ENCODE measurements around the gene ABCF3. TPM values are rescaled to one million over a fixed set of nuclear protein-coding genes. Genes with fewer than 3 reads are reported as not detected.

The ABCF3 gene
- total RNA-seq, 1 experiment from 2014 or later: 62.7 TPM

GRCh38 chr3:184144505-184144904 lies 41.5 kb upstream of the ABCF3 start:
- CTCF ChIA-PET: interaction anchor here (0.5 to 2.8 kb wide), 10 partner anchors 9 to 1195 kb away, joined by 3 to 10 read pairs (median 4); partner anchors contain the start of genes EEF1AKMT4, EIF2B5 and PARL
- peaks cover 5% of the 10 kb centered on the region for H3K4me1 Mint-ChIP-seq (ENCODE audit: insufficient read depth, unreplicated experiment)
- H3K27ac Mint-ChIP-seq (ENCODE audit: low read depth, unreplicated experiment): no peak overlapping the region
- TF ChIP-seq CTCF (IDR thresholded peaks at IDR 0.05; ENCODE audit: unreplicated experiment): no peak
- peaks cover 39% of the 10 kb centered on the region for H3K36me3 Mint-ChIP-seq (ENCODE audit: insufficient read depth, unreplicated experiment)
- POLR2A ChIA-PET: interaction anchor here (0.9 to 4.4 kb wide), 3 partner anchors 9 to 105 kb away, joined by 3 to 39 read pairs (median 3); partner anchors contain the start of genes EEF1AKMT4 and EIF2B5
- no peak overlapping the region for H3K4me3 Mint-ChIP-seq (ENCODE audit: unreplicated experiment)
- no peaks in the 10 kb centered on the region for H3K9me3 Mint-ChIP-seq (ENCODE audit: unreplicated experiment)
- H3K27me3 Mint-ChIP-seq (ENCODE audit: insufficient read depth, unreplicated experiment): no peaks in the 10 kb centered on the region
- BruUV-seq (replicated peaks): no TSS peak
- DNase-seq (ENCODE audit: unreplicated experiment): peak; percentile 27
- intact Hi-C loops (cut with micrococcal nuclease): loop anchor here (2.0 kb wide), 1 partner anchor 144 kb away; no protein-coding TSS in a partner anchor

GRCh38 chr3:184145111-184145524 lies 40.9 kb upstream of the ABCF3 start:
- ChIA-PET POLR2A (interaction anchor here (1.1 to 4.4 kb wide), 2 partner anchors 10 to 105 kb away, joined by 3 to 39 read pairs; partner anchors contain the start of genes EEF1AKMT4 and EIF2B5), CTCF (interaction anchor here (0.7 to 2.8 kb wide), 8 partner anchors 13 to 996 kb away, joined by 3 to 10 read pairs (median 4); partner anchors contain the start of gene EEF1AKMT4)
- no peak overlapping the region for H3K27ac Mint-ChIP-seq (ENCODE audit: low read depth, unreplicated experiment)
- no peak overlapping the region for H3K4me3 Mint-ChIP-seq (ENCODE audit: unreplicated experiment)
- DNase-seq (ENCODE audit: unreplicated experiment): peak; percentile 68
- intact Hi-C loops (cut with micrococcal nuclease): loop anchor here (1.0 to 2.0 kb wide), 2 partner anchors 105 to 144 kb away; no protein-coding TSS in a partner anchor
- H3K27me3 Mint-ChIP-seq (ENCODE audit: insufficient read depth, unreplicated experiment): no peaks in the 10 kb centered on the region
- H3K36me3 Mint-ChIP-seq (ENCODE audit: insufficient read depth, unreplicated experiment): peaks cover 33% of the 10 kb centered on the region
- TF ChIP-seq CTCF (IDR thresholded peaks at IDR 0.05; ENCODE audit: unreplicated experiment): peak; percentile 33
- no TSS peak for BruUV-seq (replicated peaks)
- H3K9me3 Mint-ChIP-seq (ENCODE audit: unreplicated experiment): no peaks in the 10 kb centered on the region
- peaks cover 2% of the 10 kb centered on the region for H3K4me1 Mint-ChIP-seq (ENCODE audit: insufficient read depth, unreplicated experiment)

DNA sequence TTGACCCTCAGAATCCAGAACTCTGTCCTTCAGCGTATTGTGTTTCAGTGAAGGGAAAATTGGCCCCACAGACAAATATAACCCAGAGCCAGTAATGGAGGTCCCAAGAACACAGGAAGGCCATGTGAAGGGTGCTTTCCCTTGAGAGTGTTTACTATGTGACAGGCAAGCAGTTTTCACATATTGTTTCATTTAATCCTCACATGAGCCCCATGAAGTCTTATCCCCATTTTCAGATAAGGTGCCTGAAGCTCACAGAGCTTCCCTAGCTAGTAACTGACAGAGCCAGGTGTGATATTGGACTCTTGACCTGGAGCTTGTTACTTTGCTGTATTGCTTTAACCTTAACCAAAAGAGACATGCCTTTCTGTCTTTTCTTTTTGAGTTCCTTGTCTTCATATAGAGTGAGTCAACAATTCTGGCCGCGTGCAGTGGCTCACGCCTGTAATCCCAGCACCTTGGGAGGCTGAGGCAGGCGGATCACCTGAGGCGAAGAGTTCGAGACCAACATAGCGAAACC lies 40.2 kb upstream of the ABCF3 start:
- intact Hi-C loops (cut with micrococcal nuclease): loop anchor here (1.0 to 2.0 kb wide), 2 partner anchors 104 to 143 kb away; no protein-coding TSS in a partner anchor
- Mint-ChIP-seq H3K36me3 (ENCODE audit: insufficient read depth, unreplicated experiment) (peaks cover 31% of the 10 kb centered on the region), H3K27ac (ENCODE audit: low read depth, unreplicated experiment) (no peak overlapping the region), H3K4me1 (ENCODE audit: insufficient read depth, unreplicated experiment) (no peaks in the 10 kb centered on the region), H3K27me3 (ENCODE audit: insufficient read depth, unreplicated experiment) (no peaks in the 10 kb centered on the region), H3K9me3 (ENCODE audit: unreplicated experiment) (no peaks in the 10 kb centered on the region), H3K4me3 (ENCODE audit: unreplicated experiment) (no peak overlapping the region)
- CTCF ChIA-PET: interaction anchor here (0.6 to 2.8 kb wide), 7 partner anchors 12 to 997 kb away, joined by 3 to 10 read pairs (median 3); partner anchors contain the start of gene EEF1AKMT4
- DNase-seq (ENCODE audit: unreplicated experiment): no peak
- TF ChIP-seq CTCF (IDR thresholded peaks at IDR 0.05; ENCODE audit: unreplicated experiment): no peak
- POLR2A ChIA-PET: interaction anchor here (0.6 to 4.4 kb wide), 3 partner anchors 11 to 162 kb away, joined by 3 to 39 read pairs (median 4); partner anchors contain the start of gene EIF2B5
- BruUV-seq (replicated peaks): no TSS peak

GRCh38 chr3:184148076-184148475 lies 37.9 kb upstream of the ABCF3 start:
- no peak for TF ChIP-seq CTCF (IDR thresholded peaks at IDR 0.05; ENCODE audit: unreplicated experiment)
- DNase-seq (ENCODE audit: unreplicated experiment): no peak
- POLR2A ChIA-PET: interaction anchor here (0.7 kb wide), 1 partner anchor 1121 kb away, joined by 3 read pairs; no protein-coding TSS in a partner anchor
- no peak overlapping the region for H3K27ac Mint-ChIP-seq (ENCODE audit: low read depth, unreplicated experiment)
- intact Hi-C loops (cut with micrococcal nuclease): no loop called here
- BruUV-seq (replicated peaks): no TSS peak
- CTCF ChIA-PET: interaction anchor here (0.7 to 1.4 kb wide), 2 partner anchors 102 to 253 kb away, joined by 4 to 5 read pairs; no protein-coding TSS in a partner anchor
- peaks cover 15% of the 10 kb centered on the region for H3K36me3 Mint-ChIP-seq (ENCODE audit: insufficient read depth, unreplicated experiment)
- no peaks in the 10 kb centered on the region for H3K9me3 Mint-ChIP-seq (ENCODE audit: unreplicated experiment)
- H3K27me3 Mint-ChIP-seq (ENCODE audit: insufficient read depth, unreplicated experiment): no peaks in the 10 kb centered on the region
- no peaks in the 10 kb centered on the region for H3K4me1 Mint-ChIP-seq (ENCODE audit: insufficient read depth, unreplicated experiment)
- H3K4me3 Mint-ChIP-seq (ENCODE audit: unreplicated experiment): no peak overlapping the region

Data from MCF 10A (cell line).